Urothelium cell line (cell line): ENCODE results near the gene CKS2.
"Not testable (repeated sequence)": the region's sequence is repeated elsewhere in the genome, so short reads cannot be mapped to it uniquely, and the experiment has no call there.

Experiments
- DNase-seq: peaks from one replicate; pipeline ENCODE4 v3.0.0; 2011; ENCODE audit warnings: low spot score, mixed read lengths
- FAIRE-seq: peaks from 2 replicates; lab custom pipeline; 2011; peaks lifted over from hg19 to GRCh38; lab: Jason Lieb, UNC

CKS2 gene

DNA sequence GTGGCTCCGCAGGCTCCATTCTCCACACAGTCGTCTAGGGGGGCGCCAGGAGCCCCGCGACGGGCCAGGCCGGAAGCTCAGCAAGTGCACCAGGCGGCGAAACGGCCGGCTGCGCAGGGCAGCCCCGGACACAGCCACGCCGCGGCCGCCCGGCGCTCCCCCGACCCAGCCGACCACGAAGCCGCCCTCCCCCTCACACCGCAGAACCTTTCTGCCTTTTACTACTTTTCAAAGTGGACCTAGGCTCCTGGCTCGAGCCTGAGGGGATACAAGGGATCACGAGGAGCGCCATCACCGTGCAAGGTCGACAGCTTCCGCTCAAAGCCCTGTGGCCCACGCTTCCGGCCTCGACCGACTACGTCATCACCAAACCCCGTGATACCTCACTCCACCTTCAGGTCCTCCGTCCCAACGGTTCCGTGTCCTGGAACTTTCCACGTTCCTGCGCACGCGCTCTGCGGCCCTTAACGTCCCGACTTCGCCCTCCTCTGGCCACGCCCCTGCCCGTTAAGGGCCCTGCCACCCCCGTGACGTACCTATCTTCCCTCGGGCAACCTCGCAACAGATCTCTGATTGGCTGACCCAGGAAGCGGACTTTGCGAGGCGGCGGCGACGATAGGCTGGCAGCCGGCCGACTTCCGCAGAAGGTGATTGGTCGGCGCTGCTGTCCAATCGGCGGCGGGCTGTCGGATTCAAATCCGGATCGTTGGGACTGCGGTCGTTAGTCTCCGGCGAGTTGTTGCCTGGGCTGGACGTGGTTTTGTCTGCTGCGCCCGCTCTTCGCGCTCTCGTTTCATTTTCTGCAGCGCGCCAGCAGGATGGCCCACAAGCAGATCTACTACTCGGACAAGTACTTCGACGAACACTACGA is at the start of gene CKS2:
Gene CKS2 (plus strand): TSS at position 721 of the 871 bp plus-strand sequence. CDS start 98 bp downstream, at position 819.
- FAIRE-seq = peak; percentile 98

DNA sequence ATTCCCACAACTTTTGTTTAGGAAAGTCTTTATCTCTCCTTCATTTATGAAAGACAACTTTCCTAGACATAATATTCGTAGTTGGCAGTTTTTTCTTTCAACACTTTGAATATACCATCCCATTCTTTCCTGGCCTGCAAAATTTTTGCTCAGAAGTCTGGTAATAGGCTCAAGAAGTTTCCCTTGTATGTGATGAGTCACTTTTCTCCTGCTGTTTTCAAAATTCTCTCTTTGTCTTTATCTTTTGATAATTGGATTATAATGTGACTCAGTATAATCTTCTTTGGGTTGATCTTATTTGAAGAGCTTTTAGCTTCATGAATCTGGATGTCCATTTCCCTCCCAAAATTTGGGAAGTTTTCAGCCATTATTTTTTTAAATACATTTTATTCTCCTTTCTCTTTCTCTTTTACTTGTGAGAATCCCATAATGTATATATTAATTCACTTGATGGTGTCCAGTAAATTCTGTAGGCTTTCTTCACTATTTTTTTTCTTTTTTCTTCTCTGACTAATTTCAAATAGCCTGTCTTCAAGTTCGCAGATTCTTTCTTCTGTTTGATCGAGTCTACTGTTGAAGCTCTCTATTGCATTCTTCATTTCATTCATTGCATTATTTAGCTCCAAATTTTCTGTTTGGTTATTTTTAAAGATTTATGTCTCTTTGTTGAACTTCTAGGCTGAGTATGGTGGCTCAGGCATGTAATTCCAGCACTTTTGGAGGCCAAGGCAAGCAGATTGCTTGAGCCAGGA is 37.3 kb upstream of the CKS2 start:
- FAIRE-seq (no peak), DNase-seq (no peak)

More for the DNA sequence above, at the start of gene CKS2:
- peak; percentile 98 for DNase-seq

DNA sequence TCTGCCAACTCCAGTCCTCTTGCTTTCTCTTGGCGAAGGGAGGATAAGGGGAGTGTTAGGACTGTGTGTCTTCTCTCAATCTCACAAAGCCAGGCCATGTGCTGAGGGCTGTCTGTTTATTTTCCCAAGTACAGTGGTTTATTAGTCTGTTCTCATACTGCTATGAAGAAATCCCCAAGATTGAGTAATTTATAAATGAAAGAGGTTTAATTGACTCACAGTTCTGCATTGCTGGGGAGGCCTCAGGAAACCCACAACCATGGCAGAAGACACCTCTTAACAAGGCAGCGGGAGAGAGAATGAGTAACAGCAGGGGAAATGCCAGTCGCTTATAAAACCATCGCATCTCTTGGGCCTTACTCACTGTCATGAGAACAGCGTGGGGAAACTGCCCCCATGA is 36.2 kb upstream of the CKS2 start:
- no peak for FAIRE-seq
- DNase-seq = no peak

DNA sequence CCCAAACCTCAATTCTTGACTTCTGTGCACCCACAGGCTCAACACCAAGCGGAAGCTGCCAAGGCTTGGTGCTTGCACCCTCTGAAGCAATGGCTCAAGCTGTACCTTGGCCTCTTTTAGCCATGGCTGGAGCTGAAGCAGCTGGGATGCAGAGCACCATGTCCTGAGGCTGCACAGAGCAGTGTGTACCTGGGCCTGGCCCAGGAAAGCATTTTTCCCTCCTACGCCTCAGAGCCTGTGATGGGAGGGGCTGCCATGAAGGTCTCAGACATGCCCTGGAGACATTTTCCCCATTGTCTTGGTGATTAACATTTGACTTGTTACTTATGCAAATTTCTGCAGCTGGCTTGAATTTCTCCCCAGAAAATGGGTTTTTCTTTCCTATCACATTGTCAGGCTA is 35.0 kb upstream of the CKS2 start:
- FAIRE-seq, DNase-seq: not testable (repeated sequence)

DNA sequence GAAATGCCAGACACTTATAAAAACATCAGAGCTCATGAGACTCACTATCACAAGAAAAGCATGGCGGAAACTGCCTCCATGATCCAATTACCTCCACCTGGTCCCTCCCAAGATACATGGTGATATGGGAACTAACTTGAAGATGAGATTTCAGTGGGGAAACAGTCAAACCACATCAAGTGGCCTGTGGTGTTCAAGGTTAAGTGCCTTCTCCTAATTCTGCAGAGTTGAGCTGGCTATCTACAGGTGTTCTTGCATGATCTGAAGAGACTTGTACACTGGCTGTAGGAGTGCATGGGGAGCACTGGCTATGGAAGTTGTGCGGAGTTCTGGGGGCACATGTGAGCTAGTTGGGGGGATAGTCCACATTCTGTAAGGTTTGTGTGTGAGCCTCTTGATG is 34.0 kb upstream of the CKS2 start:
- FAIRE-seq (no peak), DNase-seq (no peak)

DNA sequence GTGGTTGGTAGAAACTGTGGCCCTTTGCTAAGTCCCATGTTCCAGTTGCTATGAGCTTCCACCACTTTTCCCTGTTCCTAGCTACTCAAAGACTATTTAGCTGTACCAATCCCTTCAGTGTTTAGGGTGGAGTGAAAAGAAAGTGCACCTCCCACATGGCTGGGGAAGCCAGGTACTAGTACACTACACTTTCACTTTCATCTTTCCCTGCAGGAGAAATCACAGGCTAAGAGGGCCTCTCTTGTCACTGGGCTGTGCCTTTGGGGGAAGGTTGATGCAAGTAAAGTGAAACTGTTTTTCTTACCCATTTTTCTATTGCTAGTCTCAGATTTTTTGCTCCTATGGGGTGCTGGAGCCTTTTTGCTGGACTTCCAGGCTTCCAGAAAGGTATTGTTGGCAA is 33.5 kb upstream of the CKS2 start:
- DNase-seq (no peak), FAIRE-seq (no peak)

DNA sequence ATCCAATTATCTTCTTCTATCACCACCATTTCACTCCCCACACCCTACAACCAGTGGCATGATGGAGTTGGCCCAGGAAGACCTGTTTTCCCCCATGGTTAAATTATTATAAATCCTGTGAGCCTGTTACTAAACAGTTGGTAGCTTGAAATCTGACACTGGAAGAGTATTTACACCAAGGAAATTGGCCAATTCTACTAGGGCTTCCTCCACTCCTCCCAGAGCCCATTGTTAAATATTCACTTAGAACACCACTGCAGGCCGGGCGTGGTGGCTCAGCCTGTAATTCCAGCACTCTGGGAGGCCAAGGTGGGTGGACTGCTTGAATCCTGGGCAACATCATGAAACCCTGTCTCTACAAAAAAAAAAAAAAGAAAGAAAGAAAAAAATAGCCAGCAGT is 32.4 kb upstream of the CKS2 start:
- FAIRE-seq (no peak), DNase-seq (no peak)

DNA sequence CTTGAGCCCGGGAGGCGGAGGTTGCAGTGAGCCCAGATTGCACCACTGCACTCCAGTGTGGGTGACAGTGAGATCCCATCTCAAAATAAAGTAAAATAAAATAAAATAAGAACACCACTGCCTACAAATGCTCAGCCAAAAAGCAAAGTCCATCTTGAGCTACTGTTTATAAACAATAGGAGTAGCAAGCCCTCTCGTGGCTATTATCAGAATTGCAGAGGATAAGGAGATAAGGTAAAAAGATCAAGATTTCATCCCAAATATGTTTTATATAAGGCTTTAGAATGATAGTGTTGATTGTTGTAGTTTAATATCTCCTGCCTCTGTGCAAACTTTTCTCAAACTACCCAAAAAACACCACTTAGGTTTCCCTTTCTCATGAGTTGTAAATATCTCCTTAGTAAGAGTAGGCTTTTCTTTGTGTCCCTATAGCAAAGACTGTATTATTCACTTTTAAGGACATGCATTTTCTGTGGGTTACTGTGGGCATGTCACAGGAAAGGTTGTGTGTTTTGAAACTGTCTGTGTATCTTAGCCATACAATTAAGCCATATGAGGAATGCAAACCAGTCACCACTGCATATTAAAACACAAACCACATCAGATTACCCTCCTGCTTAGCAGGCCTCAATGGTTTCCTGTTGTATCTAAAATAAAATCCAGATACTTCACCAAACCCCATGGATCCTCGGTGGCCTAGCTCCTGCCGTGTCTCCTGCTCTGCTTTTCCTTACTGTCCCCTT is 31.8 kb upstream of the CKS2 start:
- peak; percentile 31 for DNase-seq
- peak; percentile 52 for FAIRE-seq

DNA sequence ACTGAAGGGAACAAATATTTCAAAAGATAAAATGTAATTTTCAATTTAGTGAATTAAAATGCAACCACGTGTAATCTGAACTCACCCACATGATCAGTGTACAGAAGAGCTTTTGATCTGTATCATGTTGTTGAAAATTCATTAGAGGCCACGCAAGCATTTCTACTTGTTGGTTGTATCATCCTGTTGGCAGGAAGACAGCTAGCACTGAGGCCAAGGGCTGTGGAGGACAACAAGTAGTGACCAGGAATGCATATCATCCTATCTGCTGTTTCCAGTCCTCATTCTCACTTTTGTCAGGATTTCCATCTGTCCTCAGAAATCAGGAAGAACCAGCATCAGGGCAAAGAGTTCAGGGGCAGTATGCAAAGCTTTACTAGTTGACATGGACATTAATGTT is 29.9 kb upstream of the CKS2 start:
- FAIRE-seq = no peak
- no peak for DNase-seq

DNA sequence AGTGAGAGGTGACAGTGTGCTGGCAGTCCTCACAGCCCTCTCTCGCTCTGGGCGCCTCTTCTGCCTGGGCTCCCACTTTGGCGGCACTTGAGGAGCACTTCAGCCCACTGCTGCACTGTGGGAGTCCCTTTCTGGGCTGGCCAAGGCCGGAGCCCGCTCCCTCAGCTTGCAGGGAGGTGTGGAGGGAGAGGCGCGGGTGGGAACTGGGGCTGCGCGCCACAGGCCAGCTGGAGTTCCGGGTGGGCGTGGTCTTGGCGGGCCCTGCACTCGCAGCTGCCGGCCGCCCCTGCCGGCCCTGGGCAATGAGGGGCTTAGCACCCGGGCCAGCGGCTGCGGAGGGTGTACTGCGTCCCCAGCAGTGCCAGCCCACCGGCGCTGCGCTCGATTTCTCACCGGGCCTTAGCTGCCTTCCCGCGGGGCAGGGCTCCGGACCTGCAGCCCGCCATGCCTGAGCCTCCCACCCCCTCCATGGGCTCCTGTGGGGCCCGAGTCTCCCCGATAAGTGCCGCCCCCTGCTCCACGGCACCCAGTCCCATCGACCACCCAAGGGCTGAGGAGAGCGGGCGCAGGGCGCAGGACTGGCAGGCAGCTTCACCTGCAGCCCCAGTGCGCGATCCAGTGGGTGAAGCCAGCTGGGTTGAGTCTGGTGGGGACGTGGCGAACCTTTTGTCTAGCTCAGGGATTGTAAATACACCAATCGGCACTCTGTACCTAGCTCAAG is 28.6 kb upstream of the CKS2 start:
- FAIRE-seq = not testable (repeated sequence)

DNA sequence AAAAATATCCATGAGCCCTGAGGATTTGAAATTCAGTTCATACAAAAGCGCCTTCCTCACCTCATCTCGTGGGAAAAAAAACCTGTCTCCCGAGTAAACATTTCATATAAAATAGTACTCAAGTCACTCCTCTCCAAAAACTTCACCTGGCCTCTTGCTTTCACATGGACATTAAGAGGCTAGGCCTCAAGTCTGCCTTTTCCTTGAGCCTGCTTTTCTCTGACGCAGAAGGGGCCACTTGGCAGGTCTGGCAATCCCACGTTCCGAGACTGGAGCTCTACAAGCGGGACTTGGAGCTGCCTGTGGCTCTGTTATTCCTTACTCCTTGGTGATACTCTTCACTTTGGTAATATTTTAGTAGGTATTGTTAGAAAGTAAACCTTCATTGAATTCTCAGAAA is 26.9 kb upstream of the CKS2 start:
- FAIRE-seq = no peak
- no peak for DNase-seq

More for the DNA sequence above, 28.6 kb upstream of the CKS2 start:
- not testable (repeated sequence) for DNase-seq

DNA sequence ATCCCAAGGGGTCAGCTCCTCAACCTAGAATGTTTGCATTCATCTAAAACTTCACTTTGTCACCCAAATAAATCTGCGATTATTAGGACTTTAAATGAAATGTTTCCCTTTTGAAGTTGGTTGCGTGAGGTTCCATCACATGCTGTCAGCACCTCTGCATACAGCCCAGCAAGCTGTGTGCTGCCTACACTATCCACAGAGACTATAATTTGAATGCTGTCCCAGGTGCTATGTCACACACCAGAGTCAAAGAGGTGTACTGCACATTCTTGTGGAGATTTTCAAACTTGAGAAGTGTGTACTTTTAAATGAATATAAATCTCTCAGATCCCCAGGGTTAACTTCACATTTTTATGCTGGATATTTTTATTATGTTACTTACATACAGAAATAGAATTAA is 19.3 kb upstream of the CKS2 start:
- peak; percentile 59 for FAIRE-seq
- DNase-seq = no peak

DNA sequence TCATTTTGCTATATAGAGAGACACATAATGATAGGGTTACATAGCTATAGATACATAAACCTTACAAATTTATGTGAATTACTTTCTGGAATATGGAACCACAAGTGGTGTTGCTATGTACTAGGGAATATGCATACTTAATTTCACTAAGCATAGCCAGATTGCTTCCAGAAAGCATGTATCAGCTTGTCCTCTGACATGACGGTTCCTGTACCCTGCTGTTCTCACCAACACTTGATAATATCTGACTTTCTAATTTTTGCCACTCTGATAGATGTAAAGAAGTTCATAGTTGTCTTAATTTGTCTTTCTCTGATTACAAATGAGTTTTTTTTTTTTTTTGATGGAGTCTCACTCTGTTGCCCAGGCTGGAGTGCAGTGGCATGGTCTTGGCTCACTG is 18.0 kb upstream of the CKS2 start:
- DNase-seq (no peak), FAIRE-seq (no peak)

DNA sequence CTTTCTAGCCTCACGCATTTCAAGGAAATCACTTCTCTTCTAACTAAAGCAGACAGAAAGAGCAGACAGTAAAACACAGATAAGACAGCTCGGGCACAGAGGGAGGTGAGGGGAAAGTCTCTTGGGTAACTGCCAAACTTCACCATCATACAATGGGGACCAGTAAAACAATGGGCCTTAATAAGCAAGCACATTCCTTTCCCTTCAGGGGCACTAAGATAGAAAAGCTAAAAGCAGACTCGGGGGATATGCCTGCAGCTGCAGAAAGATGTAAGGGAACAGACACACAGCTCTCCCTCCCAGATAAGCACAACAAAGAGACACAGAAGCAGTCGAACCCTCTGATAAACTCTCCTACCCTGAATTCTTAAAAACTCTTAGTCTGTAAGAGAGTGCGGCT is 15.6 kb upstream of the CKS2 start:
- FAIRE-seq = no peak
- no peak for DNase-seq

DNA sequence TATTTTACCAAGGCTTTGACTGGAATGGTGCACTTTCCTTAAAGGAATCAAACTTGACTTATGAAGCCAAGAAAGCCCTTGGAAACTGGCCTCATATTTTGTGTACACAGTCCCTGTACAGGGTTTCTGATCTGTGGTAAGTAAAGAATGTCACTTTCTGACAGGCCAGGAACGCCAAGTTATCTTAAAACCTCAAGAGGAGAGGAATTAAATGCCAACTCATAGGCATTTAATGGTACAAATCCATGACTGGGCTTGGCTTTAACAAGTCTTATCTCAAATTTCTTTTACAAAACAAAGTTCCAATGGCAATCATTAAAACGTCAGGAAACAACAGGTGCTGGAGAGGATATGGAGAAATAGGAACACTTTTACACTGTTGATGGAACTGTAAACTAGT is 9.0 kb upstream of the CKS2 start:
- not testable (repeated sequence) for FAIRE-seq, DNase-seq

DNA sequence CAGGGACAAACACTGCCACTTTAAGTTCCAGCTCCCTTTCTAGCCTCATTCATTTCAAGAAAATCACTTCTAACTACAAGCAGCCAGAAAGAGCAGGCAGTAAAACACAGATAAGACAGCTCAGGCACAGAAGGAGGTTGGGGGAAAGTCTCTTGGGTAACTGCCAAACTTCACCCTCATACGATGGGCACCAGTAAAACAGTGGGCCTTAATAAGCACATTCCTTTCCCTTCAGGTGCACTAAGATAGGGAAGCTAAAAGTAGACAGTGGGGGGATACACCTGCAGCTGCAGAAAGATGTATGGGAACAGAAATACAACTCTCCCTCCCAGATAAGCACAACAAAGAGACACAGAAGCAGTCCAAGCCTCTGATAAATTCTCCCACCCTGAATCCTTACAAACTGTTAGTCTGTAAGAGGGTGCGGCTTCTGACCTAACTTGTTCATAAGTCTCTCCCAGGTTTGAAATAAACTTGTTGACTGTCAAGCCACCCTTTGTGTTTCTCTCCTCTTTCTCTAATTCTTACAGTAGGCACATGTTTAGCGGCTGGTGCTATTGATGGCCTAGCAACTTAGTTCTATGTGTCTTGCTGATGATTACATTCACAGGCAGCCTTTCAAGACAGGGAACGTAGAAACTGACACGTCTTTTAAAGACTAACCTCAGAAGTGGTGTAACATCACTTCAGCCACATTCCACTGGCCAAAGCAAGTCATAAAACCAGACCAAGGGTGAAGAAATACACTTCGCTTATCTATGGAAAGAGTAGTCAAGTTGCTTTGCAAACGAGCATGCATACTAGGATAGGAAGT is 6.8 kb upstream of the CKS2 start:
- DNase-seq (no peak), FAIRE-seq (no peak)

DNA sequence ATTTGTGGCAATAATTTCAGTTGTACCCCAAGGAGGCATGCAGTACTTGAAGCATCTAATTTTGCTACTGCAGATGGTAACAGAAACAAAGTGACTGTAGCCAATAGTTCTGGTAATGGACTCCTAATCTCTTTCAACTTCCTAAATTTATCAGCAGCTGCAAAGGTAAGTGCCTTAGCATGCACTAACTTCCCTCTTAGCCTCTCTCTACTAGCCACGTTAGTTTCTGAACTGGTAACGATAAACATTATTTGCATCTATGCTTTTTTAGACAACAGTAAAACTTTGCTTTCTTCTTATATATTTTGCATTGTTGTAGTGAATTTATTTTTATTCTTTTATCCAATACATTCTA is 6.2 kb upstream of the CKS2 start:
- FAIRE-seq (no peak), DNase-seq (no peak)

DNA sequence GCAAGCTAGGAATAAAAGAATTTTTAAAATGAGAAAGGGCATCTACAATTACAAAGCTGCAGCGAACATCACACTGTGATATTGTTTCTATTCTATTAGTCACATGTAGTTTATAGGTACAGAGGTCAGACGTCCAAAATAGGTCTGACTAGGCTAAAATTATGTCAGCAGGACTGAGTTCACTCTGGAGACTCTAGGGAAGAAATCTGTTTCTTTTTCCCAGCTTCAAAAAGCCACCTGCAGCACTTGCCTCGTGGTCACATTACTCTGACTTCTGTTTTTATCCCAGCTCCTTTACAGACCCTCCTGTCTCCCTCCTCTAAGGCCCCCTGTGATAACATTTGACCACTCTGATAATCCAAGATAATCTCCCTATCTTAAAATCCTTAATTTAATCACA is 5.1 kb upstream of the CKS2 start:
- FAIRE-seq (no peak), DNase-seq (no peak)

DNA sequence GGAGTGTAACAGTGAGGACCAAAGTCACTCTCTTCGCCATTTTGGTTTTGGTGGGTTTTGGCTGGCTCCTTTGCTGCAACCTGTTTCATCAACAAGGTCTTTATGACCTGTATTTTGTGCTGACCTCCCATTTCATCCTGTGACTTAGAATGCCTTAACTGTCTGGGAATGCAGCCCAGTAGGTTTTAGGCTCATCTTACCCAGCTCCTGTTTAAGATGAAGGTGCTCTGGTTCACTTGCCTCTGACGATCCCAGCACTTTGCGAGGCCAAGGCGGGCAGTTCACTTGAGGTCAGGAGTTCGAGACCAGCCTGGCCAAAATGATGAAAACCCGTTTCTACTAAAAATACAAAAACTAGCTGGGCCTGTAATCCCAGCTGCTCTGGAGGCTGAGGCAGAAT is 1.8 kb upstream of the CKS2 start:
- no peak for FAIRE-seq
- no peak for DNase-seq
